Panc1 (cell line): Measurements from ENCODE around the gene LRMDA. TPM values are rescaled to one million over a fixed set of nuclear protein-coding genes. Genes with fewer than 3 reads are reported as not detected.

Source experiments
- ATAC-seq: fragments of 200-7000 bp; cut with Tn5 transposase; 2 replicates; pipeline ENCODE4 v1.9.1; 2020; ENCODE audit warnings: mild to moderate bottlenecking, moderate library complexity
- BruUV-seq: library from RNA; stranded (reverse); fragments of 400-500 nt; replicated peaks from 2 replicates; lab custom pipeline; 2021; lab: Mats Ljungman, UMichigan
- CTCF ChIA-PET: fragments of 300-600 bp; sonication (Branson Sonifier 250); formaldehyde crosslinking; loops from one replicate; lab custom pipeline; 2022; ENCODE audit warnings: antibody characterized with exemption; lab: Charles Lee
- POLR2A ChIA-PET: fragments of 300-600 bp; sonication (Branson Sonifier 250); formaldehyde crosslinking; loops from one replicate; lab custom pipeline; 2022; ENCODE audit warnings: antibody characterized with exemption; lab: Charles Lee
- DNase-seq: peaks from one replicate; pipeline ENCODE4 v3.0.0-alpha.2; 2010; ENCODE audit warnings: low read depth, low spot score
- H3K27ac ChIP-seq: 2 replicates; pipeline ENCODE4 v1.5.1; 2011; ENCODE audit warnings: mild to moderate bottlenecking, low read length, inconsistent platforms
- H3K27me3 ChIP-seq: fragments of 200-500 bp; sonication (Bioruptor generic); 2 replicates; pipeline ENCODE4 v1.6.0; 2014; ENCODE audit warnings: low read length, inconsistent platforms; ENCODE audit not compliant: control insufficient read depth, insufficient read depth
- H3K36me3 ChIP-seq: fragments of 200-500 bp; sonication (Bioruptor generic); 2 replicates; pipeline ENCODE4 v1.5.1; 2014; ENCODE audit warnings: inconsistent platforms, mild to moderate bottlenecking, low read length, moderate library complexity; ENCODE audit not compliant: control insufficient read depth, insufficient read depth
- H3K4me1 ChIP-seq: 2 replicates; pipeline ENCODE4 v1.5.1; 2011; ENCODE audit warnings: inconsistent platforms, mild to moderate bottlenecking, low read length, moderate library complexity; ENCODE audit not compliant: control insufficient read depth, insufficient read depth
- H3K4me3 ChIP-seq, 2 experiments: 2 replicates each; pipeline ENCODE4 v1.5.1; 2011 to 2012; ENCODE audit warnings: low read depth in 2 of 2, low read length in 2 of 2, mild to moderate bottlenecking in 2 of 2, inconsistent platforms in 1 of 2, moderate library complexity in 1 of 2
- H3K9me3 ChIP-seq: fragments of 200-500 bp; sonication (Bioruptor generic); 2 replicates; pipeline ENCODE4 v1.5.1; 2014; ENCODE audit warnings: low read depth, mild to moderate bottlenecking, inconsistent platforms, low read length, moderate library complexity; ENCODE audit not compliant: control insufficient read depth, insufficient read depth
- POLR2AphosphoS5 ChIP-seq: IDR thresholded peaks from 2 replicates; pipeline ENCODE4 v1.6.1; 2012; ENCODE audit warnings: mild to moderate bottlenecking, low read depth, low read length, moderate library complexity
- SIN3A ChIP-seq: IDR thresholded peaks from 2 replicates; pipeline ENCODE4 v1.6.1; 2012; ENCODE audit warnings: low read depth, mild to moderate bottlenecking, low read length, moderate library complexity, borderline replicate concordance; ENCODE audit not compliant: insufficient read depth
- TCF7L2 ChIP-seq: IDR thresholded peaks from 2 replicates; pipeline ENCODE4 v1.6.1; 2011; ENCODE audit warnings: mild to moderate bottlenecking, low read depth, low read length, inconsistent platforms
- in situ Hi-C: cut with HindIII; loops from 2 replicates; pipeline ENCODE4 v1.10.0; 2016; ENCODE audit warnings: low sequenced_read_pairs, low pct_unique_long_range_greater_than_20kb
- intact Hi-C: fragments of 100-400 bp; cut with micrococcal nuclease; formaldehyde crosslinking; loops from one replicate; pipeline ENCODE4 v1.10.0; 2022; ENCODE audit not compliant: unreplicated experiment
- total RNA-seq: library from RNA; stranded (reverse); gene quantifications from one replicate; pipeline ENCODE4 v1.2.1, GENCODE V29; 2021; ENCODE audit not compliant: unreplicated experiment
- TF ChIP-seq, protein P1 (sequence below), 2 experiments: IDR thresholded peaks; 2 replicates each; pipeline ENCODE4 v1.6.1; 2011 to 2012; ENCODE audit warnings: low read depth in 2 of 2, control low read depth in 1 of 2, low read length in 1 of 2, mild to moderate bottlenecking in 1 of 2, moderate library complexity in 1 of 2; ENCODE audit not compliant: insufficient read depth in 1 of 2
- TF ChIP-seq, protein P2 (sequence below): fragments of 450-650 bp; IDR thresholded peaks from 2 replicates; pipeline ENCODE4 v1.5.1; 2017; ENCODE audit warnings: mild to moderate bottlenecking

LRMDA gene
- total RNA-seq, 1 experiment from 2014 or later: 1.2 TPM

DNA sequence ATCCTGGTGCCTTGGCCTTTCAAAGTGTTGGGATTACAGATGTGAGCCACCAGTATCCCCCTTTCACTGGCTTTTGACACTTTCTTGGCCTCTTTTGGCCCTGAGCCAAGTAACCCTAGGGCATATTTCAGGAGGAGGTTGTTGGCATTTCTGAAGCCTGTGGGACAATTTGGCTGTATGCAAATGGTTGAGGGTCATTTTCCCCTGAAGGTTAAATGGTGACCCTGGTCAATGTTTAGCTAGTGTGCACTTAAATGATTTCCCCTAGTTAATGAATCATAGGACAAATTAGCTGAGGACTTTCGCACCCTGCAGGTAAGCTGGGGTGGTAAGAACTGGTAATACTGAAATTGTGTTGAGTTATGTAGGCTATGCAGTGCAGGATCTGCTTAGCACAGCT lies 660.5 kb downstream of the LRMDA start:
- no peak overlapping the region for H3K27ac ChIP-seq
- DNase-seq (no peak), ATAC-seq (no peak)
- H3K9me3 ChIP-seq: no peaks in the 10 kb centered on the region
- TF ChIP-seq, protein P1, sequence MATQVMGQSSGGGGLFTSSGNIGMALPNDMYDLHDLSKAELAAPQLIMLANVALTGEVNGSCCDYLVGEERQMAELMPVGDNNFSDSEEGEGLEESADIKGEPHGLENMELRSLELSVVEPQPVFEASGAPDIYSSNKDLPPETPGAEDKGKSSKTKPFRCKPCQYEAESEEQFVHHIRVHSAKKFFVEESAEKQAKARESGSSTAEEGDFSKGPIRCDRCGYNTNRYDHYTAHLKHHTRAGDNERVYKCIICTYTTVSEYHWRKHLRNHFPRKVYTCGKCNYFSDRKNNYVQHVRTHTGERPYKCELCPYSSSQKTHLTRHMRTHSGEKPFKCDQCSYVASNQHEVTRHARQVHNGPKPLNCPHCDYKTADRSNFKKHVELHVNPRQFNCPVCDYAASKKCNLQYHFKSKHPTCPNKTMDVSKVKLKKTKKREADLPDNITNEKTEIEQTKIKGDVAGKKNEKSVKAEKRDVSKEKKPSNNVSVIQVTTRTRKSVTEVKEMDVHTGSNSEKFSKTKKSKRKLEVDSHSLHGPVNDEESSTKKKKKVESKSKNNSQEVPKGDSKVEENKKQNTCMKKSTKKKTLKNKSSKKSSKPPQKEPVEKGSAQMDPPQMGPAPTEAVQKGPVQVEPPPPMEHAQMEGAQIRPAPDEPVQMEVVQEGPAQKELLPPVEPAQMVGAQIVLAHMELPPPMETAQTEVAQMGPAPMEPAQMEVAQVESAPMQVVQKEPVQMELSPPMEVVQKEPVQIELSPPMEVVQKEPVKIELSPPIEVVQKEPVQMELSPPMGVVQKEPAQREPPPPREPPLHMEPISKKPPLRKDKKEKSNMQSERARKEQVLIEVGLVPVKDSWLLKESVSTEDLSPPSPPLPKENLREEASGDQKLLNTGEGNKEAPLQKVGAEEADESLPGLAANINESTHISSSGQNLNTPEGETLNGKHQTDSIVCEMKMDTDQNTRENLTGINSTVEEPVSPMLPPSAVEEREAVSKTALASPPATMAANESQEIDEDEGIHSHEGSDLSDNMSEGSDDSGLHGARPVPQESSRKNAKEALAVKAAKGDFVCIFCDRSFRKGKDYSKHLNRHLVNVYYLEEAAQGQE (IDR thresholded peaks at IDR 0.05; ENCODE audit: insufficient read depth in 1 of 2, low read depth in 2 of 2, low read length in 1 of 2): no peak
- TF ChIP-seq, protein P2, sequence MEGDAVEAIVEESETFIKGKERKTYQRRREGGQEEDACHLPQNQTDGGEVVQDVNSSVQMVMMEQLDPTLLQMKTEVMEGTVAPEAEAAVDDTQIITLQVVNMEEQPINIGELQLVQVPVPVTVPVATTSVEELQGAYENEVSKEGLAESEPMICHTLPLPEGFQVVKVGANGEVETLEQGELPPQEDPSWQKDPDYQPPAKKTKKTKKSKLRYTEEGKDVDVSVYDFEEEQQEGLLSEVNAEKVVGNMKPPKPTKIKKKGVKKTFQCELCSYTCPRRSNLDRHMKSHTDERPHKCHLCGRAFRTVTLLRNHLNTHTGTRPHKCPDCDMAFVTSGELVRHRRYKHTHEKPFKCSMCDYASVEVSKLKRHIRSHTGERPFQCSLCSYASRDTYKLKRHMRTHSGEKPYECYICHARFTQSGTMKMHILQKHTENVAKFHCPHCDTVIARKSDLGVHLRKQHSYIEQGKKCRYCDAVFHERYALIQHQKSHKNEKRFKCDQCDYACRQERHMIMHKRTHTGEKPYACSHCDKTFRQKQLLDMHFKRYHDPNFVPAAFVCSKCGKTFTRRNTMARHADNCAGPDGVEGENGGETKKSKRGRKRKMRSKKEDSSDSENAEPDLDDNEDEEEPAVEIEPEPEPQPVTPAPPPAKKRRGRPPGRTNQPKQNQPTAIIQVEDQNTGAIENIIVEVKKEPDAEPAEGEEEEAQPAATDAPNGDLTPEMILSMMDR: no peak
- no peak for TF ChIP-seq POLR2AphosphoS5
- no peak for TF ChIP-seq SIN3A
- TF ChIP-seq TCF7L2: no peak
- CTCF ChIA-PET: no interaction called here
- POLR2A ChIA-PET: no interaction called here
- no peaks in the 10 kb centered on the region for H3K4me1 ChIP-seq
- no peaks in the 10 kb centered on the region for H3K36me3 ChIP-seq
- intact Hi-C loops: no loop called here
- H3K27me3 ChIP-seq: 0 out of 2 replicates have a peak, but pooled peaks cover under 1% of the 10 kb centered on the region
- BruUV-seq: no TSS peak
- H3K4me3 ChIP-seq: no peak overlapping the region
- in situ Hi-C loops: no loop called here

DNA sequence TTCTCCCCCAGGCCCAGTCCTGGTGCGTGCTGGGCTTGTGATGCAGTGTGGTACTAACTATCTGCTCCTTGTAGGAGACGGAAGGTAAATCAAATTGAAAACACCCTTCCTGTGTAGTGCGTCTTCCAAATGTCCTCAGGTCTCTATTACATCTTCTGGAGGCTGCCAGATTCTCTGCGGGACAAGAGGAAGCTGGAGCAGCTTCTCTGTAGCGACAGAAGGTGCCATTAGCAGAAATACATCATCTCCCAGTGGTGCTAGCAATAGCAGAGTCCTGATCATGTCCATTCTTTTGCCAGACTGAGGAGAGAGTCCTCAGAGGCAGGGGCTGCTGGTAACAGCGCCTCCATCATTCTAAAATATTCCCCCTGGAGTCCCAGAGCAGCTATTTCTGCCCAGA lies 675.2 kb downstream of the LRMDA start:
- no peak overlapping the region for H3K4me3 ChIP-seq
- TF ChIP-seq TCF7L2 (no peak), POLR2AphosphoS5 (no peak), SIN3A (no peak)
- TF ChIP-seq, protein P2: no peak
- TF ChIP-seq, protein P1 (IDR thresholded peaks at IDR 0.05; ENCODE audit: insufficient read depth in 1 of 2, low read depth in 2 of 2, low read length in 1 of 2): no peak
- no peak overlapping the region for H3K27ac ChIP-seq
- DNase-seq (no peak), ATAC-seq (no peak)
- no peaks in the 10 kb centered on the region for H3K27me3 ChIP-seq
- H3K36me3 ChIP-seq: no peaks in the 10 kb centered on the region
- no peaks in the 10 kb centered on the region for H3K9me3 ChIP-seq
- no TSS peak for BruUV-seq
- H3K4me1 ChIP-seq: no peaks in the 10 kb centered on the region
- intact Hi-C loops (no loop called here), in situ Hi-C loops (no loop called here)
- ChIA-PET CTCF (interaction anchor here (0.6 kb wide), 1 partner anchor 23 kb away, joined by 5 read pairs; no protein-coding TSS in a partner anchor), POLR2A (no interaction called here)
